Measurements from ENCODE around the gene PDE4A.
A peak's percentile ranks its signal among the peaks of the same experiment; 100 is the strongest.
"Not testable (repeated sequence)": the region's sequence is repeated elsewhere in the genome, so short reads cannot be mapped to it uniquely, and the experiment has no call there.

PDE4A gene

GRCh38 chr19:10420444-10421239 is at the start of gene PDE4A:
TSS of gene PDE4A (plus strand) at chr19:10420538. CDS start at chr19:10420765, 227 bp downstream.
- peak; percentile 36 for DNase-seq

- DNase-seq: no peak
Measured at GRCh38 chr19:10372690-10373089, 47.6 kb upstream of the PDE4A start.

DNA sequence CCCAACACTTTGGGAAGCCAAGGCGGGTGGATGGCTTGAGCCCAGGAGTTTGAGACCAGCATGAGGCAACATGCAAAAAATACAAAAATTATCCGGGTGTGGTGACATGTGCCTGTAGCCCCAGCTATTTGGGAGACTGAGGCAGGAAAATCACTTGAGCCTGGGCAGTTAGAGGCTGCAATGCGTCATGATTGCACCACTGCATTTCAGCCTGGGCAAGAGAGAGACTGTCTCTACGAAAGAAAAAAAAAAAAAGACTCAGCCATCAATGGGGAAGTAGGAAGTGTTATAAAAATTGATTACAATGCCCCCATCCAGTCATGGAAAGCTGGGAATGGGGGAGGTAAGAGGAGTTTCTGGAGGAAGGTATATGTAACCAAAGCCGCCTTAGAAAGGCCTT is 45.4 kb upstream of the PDE4A start:
- DNase-seq: no peak

DNA sequence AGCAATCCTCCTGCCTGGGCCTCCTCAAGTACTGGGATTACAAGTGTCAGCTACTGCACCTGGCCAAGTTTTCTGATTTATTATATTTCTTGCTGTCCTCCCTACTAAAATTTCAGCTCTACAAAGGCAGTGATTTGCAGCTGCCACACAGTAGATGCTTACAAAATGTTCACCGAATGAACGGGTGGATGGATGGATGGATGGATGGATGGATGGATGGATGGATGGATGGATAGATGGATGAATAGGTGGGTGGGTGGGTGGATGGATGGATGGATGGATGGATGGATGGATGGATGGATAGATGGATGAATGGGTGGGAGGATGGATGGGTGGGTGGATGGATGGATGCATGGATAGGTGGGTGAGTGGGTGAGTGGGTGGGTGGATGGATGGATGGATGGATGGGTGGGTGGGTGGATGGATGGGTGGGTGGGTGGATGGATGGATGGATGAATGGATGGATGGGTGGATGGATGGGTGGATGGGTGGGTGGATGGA is 43.1 kb upstream of the PDE4A start:
- not testable (repeated sequence) for DNase-seq

GRCh38 chr19:10378124-10378523 is 42.2 kb upstream of the PDE4A start:
- DNase-seq: no peak

DNA sequence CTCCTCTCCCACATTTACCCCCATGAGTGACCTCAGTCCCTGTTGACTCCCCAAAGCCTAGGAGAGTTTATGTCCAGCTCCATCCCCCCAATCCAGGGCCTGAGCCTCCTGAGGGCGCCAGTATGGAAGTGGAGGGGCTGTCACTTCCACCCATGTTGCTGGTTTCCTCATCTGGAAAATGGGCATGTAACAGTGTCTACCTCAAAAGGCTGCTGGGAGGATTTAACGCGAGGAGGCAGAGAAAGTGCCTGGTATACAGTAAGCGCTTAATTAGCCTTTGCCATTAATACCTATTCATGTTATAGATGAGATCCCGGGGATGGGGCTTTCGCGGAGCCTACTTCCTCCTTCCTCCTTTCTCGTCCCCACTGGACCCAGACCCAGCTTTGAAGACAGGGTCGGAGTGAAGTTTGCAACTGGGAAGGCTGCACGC is 40.4 kb upstream of the PDE4A start:
- DNase-seq: no peak

DNA sequence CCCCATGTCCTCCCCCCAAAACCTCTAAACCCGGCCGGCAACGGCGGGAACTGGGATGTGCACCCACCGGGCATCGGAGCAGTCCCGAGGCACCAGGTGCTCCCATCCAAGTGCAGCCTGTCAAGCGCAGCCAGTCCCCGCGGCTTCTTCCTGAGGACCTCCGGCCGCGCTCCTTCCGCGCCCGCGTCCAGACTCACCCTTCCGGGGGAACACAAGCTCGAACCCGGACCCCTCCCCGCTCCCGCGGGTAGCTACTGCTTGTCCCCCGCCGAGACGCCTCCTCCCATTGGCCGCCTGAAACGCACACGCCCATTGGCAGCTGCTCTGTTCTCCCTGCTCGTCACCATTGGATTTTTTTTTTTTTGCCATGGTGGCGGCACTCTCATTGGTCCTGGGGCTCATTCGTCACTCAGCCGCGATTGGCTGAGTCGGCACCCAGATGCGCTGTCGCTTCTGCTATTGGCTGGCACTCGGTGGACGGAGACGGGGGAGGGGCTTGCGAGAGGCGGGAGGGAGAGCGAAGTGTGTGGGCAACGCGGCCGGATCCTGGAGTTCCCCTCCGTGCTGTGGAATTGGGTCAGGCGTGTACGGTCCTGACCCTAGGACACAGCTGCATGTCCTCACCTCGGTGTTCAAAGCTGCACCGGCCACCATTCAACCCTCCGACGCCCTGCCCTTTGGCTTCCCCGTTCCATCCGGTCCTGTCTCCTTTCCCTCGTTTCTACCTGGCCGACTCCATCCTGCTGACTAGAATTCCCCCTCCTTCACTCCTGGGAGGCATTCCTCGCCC is 39.8 kb upstream of the PDE4A start, which contains the start of gene TYK2:
TYK2 (minus strand) TSS at position 260 of the 790 bp plus-strand sequence. CDS start 2,166 bp downstream, outside the sequence.
- DNase-seq: peak; percentile 92

DNA sequence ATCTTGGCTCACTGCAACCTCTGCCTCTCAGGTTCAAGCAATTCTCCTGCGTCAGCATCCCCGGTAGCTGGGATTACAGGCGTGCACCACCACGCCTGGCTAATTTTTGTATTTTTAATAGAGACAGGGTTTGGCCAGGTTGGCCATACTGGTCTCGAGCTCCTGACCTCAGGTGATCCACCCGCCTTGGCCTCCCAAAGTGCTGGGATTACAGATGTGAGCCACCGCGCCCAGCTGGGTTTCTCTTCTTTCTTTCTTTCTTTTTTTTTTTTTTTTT is 37.2 kb upstream of the PDE4A start:
- DNase-seq: not testable (repeated sequence)

- no peak for DNase-seq
Measured at GRCh38 chr19:10384580-10384979, 35.8 kb upstream of the PDE4A start.

DNA sequence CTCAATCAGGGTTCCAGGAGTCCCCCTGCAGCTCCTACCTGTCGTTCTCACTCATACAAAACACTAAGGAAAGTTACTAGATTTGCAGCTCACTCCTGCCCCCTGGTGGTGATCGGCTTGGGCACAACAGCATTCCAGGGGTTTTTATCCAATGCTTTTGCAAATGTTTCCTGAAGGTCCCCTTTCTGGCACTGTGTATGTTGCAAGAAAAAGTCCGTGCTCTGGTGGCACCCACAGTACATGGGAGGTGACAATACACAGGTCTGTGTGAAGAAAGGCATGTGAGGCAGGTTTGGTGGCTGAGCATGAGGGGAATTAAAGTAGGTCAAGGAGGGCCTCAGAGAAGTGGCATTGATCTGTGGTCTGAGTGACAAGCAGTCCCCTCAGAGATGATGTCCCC is 31.4 kb upstream of the PDE4A start:
- DNase-seq: peak; percentile 60

DNA sequence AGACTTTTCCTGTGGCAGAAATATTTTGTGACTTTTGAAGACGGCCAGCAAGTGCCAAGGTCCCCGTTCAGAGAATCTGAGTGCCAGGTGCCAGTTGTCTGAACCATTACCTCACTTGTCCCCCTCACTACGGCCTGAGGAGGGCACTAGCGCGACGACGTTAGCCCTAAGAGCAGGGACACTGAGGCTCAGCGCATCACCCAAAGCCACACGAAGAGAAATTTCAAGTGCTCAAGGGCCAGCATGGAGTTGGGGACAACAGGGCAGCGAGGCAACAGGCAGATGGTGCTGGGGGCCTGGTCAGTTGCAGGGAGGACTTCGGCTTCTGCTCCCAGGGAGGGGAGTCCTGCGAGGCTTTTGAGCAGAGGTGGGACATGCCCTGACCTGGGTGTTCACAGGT is 30.5 kb upstream of the PDE4A start:
- DNase-seq: no peak

- peak; percentile 38 for DNase-seq
Measured at GRCh38 chr19:10390652-10391286, 29.6 kb upstream of the PDE4A start.

DNA sequence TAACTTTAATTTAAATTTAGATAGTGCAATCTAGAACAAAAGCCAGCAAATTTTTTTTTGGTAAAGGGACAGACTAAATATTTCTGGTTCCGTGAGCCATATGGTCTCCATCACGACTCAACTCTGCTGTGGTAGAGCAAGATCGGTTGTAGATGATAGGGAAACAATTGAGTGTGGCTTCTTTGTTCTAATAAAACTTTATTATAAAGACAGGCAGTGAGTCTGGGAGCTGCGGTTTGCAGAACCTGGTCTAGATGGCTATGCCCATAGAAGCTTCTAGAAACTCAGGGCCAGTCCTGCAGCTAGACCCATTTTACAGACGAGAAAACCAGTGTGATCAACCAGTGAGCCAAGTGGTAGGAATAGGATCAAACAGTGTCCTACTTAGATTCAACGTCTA is 28.2 kb upstream of the PDE4A start:
- DNase-seq: no peak

DNA sequence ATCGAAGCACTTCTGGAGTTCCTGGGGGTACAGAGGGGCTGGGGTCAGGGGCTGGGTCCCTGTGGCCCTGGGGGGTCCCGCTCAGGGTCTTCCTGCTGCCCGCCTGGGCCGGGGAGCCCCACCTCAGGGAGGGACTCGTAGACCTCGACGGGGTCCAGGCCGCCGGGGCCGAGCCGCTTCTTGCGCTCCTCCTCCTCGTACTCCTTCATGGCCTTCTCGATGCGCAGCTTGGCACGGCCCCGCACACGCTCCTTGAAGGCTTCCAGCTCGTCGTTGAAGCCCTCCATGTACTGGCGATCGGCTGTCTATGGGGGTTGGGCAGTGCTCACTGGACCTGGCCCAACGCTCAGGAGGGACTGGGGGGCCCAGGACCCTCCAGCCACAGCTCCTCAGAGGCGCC is 27.2 kb upstream of the PDE4A start:
- DNase-seq: no peak

DNA sequence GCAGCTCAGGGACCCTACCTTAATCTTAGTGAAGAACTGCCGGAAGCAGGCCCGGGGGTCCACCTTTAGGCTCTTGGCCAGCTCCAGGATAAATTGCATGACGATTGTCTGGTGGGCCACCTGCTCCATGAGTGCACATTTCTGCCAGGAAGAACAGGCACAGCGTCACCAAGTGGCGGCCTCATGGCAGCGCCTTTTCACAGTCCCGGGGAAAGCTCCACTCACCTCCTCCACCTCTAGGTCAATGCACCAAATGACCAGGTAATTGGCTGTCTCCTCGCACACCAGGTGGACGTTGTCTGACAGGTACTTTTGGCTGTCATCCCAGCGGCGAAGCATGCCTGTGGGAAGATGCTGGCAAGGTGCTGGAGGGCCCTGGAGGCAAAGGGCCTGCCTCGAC is 25.3 kb upstream of the PDE4A start:
- DNase-seq: no peak

- no peak for DNase-seq
Measured at GRCh38 chr19:10395436-10395835, 24.9 kb upstream of the PDE4A start.

DNA sequence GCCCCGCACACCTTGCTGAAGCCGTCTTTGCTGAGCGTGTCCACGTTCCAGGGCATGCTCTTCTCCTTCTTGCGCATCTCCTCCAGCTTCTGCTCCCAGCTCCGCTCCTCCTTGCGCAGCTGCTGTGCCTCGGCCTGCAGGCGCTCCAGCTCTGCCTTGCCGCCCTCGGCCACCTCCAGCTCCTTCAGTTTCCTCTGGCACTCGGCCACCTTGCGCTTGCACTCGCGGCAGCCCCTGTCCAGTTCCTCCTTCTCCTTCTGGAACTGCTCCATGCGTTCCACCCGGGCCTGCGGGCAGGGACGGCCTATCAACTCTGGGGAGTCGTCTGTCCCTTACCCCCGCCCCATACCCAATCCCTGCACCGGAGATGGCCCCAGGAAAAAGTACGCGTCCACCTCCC is 24.4 kb upstream of the PDE4A start:
- DNase-seq: no peak

- DNase-seq: no peak
Measured at GRCh38 chr19:10398819-10399218, 21.5 kb upstream of the PDE4A start.

- not testable (repeated sequence) for DNase-seq
Measured at GRCh38 chr19:10399340-10399739, 21.0 kb upstream of the PDE4A start.

GRCh38 chr19:10399878-10400277 is 20.5 kb upstream of the PDE4A start:
- no peak for DNase-seq

GRCh38 chr19:10402441-10403038 is 17.8 kb upstream of the PDE4A start:
- DNase-seq: no peak

DNA sequence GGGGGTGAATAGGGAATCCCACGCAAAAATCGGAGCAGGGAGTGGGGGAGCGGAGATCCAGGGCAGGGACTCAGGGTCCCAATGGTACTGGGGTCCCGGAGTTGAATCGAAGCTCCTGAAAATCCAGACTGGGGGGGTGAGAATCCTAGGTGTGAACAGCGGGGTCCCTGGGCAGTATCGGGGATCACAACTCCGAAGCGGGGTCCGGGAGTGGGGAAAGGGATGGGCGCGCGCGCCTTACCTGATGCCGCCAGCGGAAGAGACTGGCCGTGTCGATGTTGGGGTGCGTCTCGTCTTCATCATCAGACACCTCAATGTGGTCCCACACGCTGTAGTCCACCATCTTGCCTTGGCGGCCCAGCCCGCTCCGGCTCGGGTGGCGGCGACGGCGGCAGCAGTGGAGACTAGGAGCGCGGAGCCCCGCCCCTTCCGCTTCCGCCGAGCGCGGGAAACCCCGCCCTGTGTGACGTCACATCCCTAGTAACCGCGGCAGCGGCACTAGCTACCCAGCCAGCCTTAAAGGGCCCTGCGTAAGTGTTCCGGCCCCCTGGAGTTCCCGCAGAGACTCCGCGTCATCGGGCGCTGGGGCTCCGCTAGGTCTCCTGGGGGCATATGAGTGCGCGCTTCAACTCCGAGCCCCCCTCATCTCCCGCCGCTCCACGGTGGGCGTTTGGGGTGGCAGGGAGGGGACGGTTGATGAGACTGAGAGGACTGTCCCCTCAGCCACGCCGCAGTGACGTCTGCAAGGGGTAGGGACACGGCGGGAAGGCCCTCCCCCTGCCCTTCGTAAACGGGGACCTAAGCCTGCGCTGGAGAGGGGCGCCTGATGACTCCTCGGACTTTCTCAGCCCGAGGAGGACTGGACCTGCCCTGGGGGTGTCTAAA is 17.0 kb upstream of the PDE4A start, which contains the start of gene CDC37:
CDC37 (minus strand) TSS at position 406 of the 885 bp plus-strand sequence; CDS start at position 343, 63 bp downstream.
- DNase-seq: peak; percentile 97
